ENCODE results near the gene ANKRD11.
A peak's percentile ranks its signal among the peaks of the same experiment; 100 is the strongest.

The ANKRD11 gene

DNA sequence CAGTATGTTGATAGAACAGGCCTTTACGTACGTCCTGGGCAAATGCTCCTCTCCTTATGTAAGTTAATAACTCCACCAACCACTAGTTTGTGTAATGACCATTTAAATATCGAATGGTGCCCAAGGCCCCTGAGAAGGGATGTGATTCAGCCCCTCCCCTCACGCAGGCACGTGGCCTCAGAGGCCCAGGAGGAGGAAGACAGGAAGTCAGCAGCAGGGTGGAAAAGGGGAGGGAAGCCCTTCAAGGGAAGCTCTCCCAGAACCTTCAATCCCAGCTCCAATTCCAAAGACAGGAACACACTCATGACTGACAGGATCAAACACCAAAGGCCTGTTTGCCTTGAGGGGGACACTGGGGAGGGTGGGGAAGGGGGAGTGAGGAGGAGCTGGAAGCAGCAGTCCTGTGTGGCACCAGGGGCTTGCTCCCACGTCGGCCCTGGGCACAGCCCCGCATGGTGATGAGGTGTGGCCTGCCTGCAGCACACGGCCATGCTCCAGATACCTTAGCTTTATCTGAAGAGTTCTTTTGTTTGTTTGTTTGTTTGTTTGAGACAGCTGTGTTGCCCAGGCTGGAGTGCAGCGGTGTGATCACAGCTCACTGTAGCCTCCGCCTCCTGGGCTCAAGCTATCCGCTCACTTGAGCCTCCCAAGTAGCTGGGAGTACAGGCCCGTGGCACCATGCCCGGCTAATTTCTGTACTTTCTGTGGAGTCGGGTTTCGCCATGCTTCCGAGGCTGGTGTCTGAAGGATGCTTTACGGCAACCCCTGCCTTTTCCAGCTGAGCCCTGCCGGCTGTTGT, 167.8 kb downstream of the ANKRD11 start:
- Histone ChIP-seq H3K4ac (ENCODE audit: low read depth in 1 of 2, low read length in 2 of 2) (peak overlapping the region; percentile 1 to 42), H3K14ac (ENCODE audit: low read length in 2 of 2) (peak overlapping the region in 1 of 2 experiments; percentile 57), H2AK5ac (ENCODE audit: low read length, severe bottlenecking) (peak overlapping the region; percentile 60), H3K27ac (ENCODE audit: low read length, poor library complexity, severe bottlenecking) (peak overlapping the region; percentile 34), H2BK15ac (ENCODE audit: low read depth, poor library complexity, severe bottlenecking) (peak overlapping the region; percentile 68), H3K4me3 (ENCODE audit: insufficient read depth in 1 of 2, low read depth in 1 of 2, low read length in 2 of 2) (peak overlapping the region in 1 of 2 experiments; percentile 56), H3K9ac (ENCODE audit: low read length) (peak overlapping the region; percentile 68), H3K4me1 (ENCODE audit: control insufficient read depth, insufficient read depth, low read depth, low read length) (peaks cover 77% of the 10 kb centered on the region), H3K4me2 (ENCODE audit: low read length, poor library complexity, severe bottlenecking) (no peak overlapping the region), H4K8ac (ENCODE audit: low read length) (peak overlapping the region; percentile 90), H3K36me3 (ENCODE audit: control insufficient read depth in 1 of 2, insufficient read depth in 2 of 2, low read depth in 1 of 2, low read length in 2 of 2) (peaks cover 3 to 17% of the 10 kb centered on the region in 2 experiments), H3K79me1 (replicated peaks; ENCODE audit: low read length, poor library complexity, severe bottlenecking) (peaks cover 6% of the 10 kb centered on the region), H3K18ac (ENCODE audit: low read depth in 1 of 2, low read length in 2 of 2) (peak overlapping the region; percentile 78 to 97), H3K9me3 (ENCODE audit: control insufficient read depth, low read length) (no peaks in the 10 kb centered on the region), H2AFZ (ENCODE audit: low read depth, low read length) (no peak overlapping the region), H2BK120ac (ENCODE audit: low read depth, low read length) (peak overlapping the region; percentile 24), H3K27me3 (ENCODE audit: control insufficient read depth in 1 of 2, insufficient read depth in 1 of 2, low read length in 2 of 2) (no peaks in the 10 kb centered on the region), H4K91ac (ENCODE audit: low read length) (peak overlapping the region; percentile 93), H3K23ac (ENCODE audit: low read length in 2 of 2) (no peak overlapping the region), H2BK5ac (ENCODE audit: low read depth, low read length, poor library complexity, severe bottlenecking) (no peak overlapping the region), H2BK12ac (ENCODE audit: low read length in 2 of 2) (peak overlapping the region; percentile 83 to 93)
- 55% methylated on average over 18 of the region's 19 CpGs for WGBS
- peak; percentile 85 for DNase-seq

DNA sequence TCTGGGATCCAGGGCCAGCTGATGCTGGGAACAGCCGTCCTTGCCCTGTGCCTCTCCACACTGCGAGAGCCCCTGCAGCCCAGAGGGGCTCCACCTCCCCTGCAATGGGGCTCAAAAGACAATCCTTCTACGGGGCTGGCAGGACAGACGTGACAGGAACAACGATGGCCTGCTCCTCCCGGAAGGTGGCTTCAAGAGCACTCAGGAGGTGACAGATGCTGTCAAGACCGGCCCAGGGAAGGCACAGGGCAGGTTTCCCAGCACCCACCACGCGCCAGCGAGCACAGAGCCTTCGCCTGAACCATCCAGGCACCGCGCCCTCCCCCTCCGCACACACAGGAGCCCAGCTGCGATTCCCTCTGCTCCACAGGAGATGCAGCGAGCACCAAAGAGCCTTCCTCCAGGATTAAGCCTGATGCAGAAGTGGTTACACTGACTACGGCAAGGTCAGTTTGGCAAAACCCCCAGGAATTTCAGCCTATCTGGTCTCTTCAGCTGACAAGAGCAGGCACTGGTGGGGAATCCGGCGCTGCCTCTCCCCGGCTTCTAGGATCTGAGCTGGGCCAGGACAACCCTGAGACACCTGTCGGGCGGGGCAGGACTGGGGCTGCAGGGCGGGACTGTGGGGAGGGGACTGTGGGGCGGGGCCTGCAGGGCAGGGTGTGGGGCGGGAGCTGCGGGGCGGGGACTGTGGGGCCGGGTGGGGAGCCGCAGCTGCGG, 169.4 kb downstream of the ANKRD11 start:
- Histone ChIP-seq H3K79me1 (replicated peaks; ENCODE audit: low read length, poor library complexity, severe bottlenecking) (peaks cover 10% of the 10 kb centered on the region), H2AFZ (ENCODE audit: low read depth, low read length) (no peak overlapping the region), H3K4me3 (ENCODE audit: insufficient read depth in 1 of 2, low read depth in 1 of 2, low read length in 2 of 2) (peak overlapping the region in 1 of 2 experiments; percentile 72), H2BK120ac (ENCODE audit: low read depth, low read length) (peak overlapping the region; percentile 85), H2BK12ac (ENCODE audit: low read length in 2 of 2) (peak overlapping the region; percentile 64 to 82), H4K8ac (ENCODE audit: low read length) (peak overlapping the region; percentile 88), H3K18ac (ENCODE audit: low read depth in 1 of 2, low read length in 2 of 2) (peak overlapping the region; percentile 91 to 97), H3K4me2 (ENCODE audit: low read length, poor library complexity, severe bottlenecking) (peak overlapping the region; percentile 36), H3K9me3 (ENCODE audit: control insufficient read depth, low read length) (no peaks in the 10 kb centered on the region), H2AK5ac (ENCODE audit: low read length, severe bottlenecking) (peak overlapping the region; percentile 70), H3K4me1 (ENCODE audit: control insufficient read depth, insufficient read depth, low read depth, low read length) (peaks cover 82% of the 10 kb centered on the region), H3K27me3 (ENCODE audit: control insufficient read depth in 1 of 2, insufficient read depth in 1 of 2, low read length in 2 of 2) (no peaks in the 10 kb centered on the region), H2BK15ac (ENCODE audit: low read depth, poor library complexity, severe bottlenecking) (peak overlapping the region; percentile 82), H2BK5ac (ENCODE audit: low read depth, low read length, poor library complexity, severe bottlenecking) (no peak overlapping the region), H3K36me3 (ENCODE audit: control insufficient read depth in 1 of 2, insufficient read depth in 2 of 2, low read depth in 1 of 2, low read length in 2 of 2) (peaks cover 11 to 22% of the 10 kb centered on the region in 2 experiments), H3K4ac (ENCODE audit: low read depth in 1 of 2, low read length in 2 of 2) (peak overlapping the region; percentile 84 to 87), H3K9ac (ENCODE audit: low read length) (peak overlapping the region; percentile 90), H3K14ac (ENCODE audit: low read length in 2 of 2) (peak overlapping the region in 1 of 2 experiments; percentile 8), H4K91ac (ENCODE audit: low read length) (peak overlapping the region; percentile 67), H3K23ac (ENCODE audit: low read length in 2 of 2) (no peak overlapping the region), H3K27ac (ENCODE audit: low read length, poor library complexity, severe bottlenecking) (peak overlapping the region; percentile 87)
- peak; percentile 62 for DNase-seq
- 49% methylated on average over 28 of the region's 30 CpGs for WGBS

DNA sequence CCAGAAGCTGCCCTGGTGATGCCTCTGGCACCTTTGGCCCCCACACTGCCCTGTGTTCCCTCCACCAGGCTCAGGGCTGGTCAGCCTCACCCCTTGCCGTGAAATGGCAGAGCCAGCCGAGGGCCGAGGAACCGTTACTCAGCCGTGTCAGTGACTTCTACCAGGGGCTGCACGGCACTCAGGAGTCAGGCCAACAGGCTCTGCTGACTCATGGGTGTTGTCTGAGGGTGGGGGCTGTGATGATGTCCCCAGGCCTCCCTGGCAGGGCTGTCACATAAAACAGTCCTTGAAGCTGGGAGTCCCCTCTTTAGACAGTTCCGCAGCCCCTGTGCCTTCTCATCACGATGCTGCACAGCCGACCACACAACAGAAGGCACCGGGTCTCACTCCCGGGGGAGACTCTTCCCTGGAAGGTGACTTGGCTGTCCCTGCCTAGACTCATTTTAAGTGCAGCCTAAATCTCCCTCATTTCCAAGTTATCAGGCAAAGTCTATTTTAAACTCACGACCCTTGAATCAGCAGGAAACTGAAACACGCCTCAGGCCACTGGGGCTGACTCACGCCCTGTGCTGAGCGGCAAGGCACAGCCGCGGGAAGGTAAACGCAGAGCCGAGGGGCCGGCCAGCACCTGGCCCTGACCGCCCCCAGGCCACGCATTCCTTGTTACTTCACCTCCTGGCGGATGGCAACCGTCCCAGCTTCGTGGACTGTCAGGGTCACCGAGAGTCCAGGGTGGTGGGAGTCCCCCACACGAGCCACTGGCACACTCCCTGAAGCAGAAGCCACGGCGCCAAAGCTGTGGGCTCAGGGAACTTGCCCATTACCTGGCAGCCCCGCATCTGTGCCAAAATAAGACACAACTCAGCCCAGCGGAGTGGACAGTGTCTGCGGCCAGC, 170.2 kb downstream of the ANKRD11 start:
- Histone ChIP-seq H2BK15ac (ENCODE audit: low read depth, poor library complexity, severe bottlenecking) (peak overlapping the region; percentile 82), H2BK12ac (ENCODE audit: low read length in 2 of 2) (peak overlapping the region; percentile 82 to 93), H3K4me3 (ENCODE audit: insufficient read depth in 1 of 2, low read depth in 1 of 2, low read length in 2 of 2) (peak overlapping the region in 1 of 2 experiments; percentile 72), H3K4ac (ENCODE audit: low read depth in 1 of 2, low read length in 2 of 2) (peak overlapping the region; percentile 84 to 87), H3K36me3 (ENCODE audit: control insufficient read depth in 1 of 2, insufficient read depth in 2 of 2, low read depth in 1 of 2, low read length in 2 of 2) (peaks cover 14 to 27% of the 10 kb centered on the region in 2 experiments), H2BK5ac (ENCODE audit: low read depth, low read length, poor library complexity, severe bottlenecking) (peak overlapping the region; percentile 12), H3K18ac (ENCODE audit: low read depth in 1 of 2, low read length in 2 of 2) (peak overlapping the region; percentile 91 to 97), H2AK5ac (ENCODE audit: low read length, severe bottlenecking) (peak overlapping the region; percentile 70), H2BK120ac (ENCODE audit: low read depth, low read length) (peak overlapping the region; percentile 85), H2AFZ (ENCODE audit: low read depth, low read length) (no peak overlapping the region), H3K14ac (ENCODE audit: low read length in 2 of 2) (peak overlapping the region in 1 of 2 experiments; percentile 8), H4K8ac (ENCODE audit: low read length) (peak overlapping the region; percentile 88), H3K4me1 (ENCODE audit: control insufficient read depth, insufficient read depth, low read depth, low read length) (peaks cover 84% of the 10 kb centered on the region), H3K79me1 (replicated peaks; ENCODE audit: low read length, poor library complexity, severe bottlenecking) (peaks cover 10% of the 10 kb centered on the region), H3K4me2 (ENCODE audit: low read length, poor library complexity, severe bottlenecking) (peak overlapping the region; percentile 36), H3K27ac (ENCODE audit: low read length, poor library complexity, severe bottlenecking) (peak overlapping the region; percentile 87), H3K27me3 (ENCODE audit: control insufficient read depth in 1 of 2, insufficient read depth in 1 of 2, low read length in 2 of 2) (no peaks in the 10 kb centered on the region), H3K9me3 (ENCODE audit: control insufficient read depth, low read length) (no peaks in the 10 kb centered on the region), H3K9ac (ENCODE audit: low read length) (peak overlapping the region; percentile 90), H3K23ac (ENCODE audit: low read length in 2 of 2) (no peak overlapping the region), H4K91ac (ENCODE audit: low read length) (peak overlapping the region; percentile 67)
- peak; percentile 96 for DNase-seq
- 10% methylated on average over 32 of the region's 32 CpGs for WGBS

Measured in mesenchymal stem cell (in vitro differentiated cells and primary cell).